ENCODE data around the gene KLHL28. TPM values are rescaled to one million over a fixed set of nuclear protein-coding genes. Genes with fewer than 3 reads are reported as not detected.
A peak's percentile ranks its signal among the peaks of the same experiment; 100 is the strongest.

The KLHL28 gene
- total RNA-seq, 6 experiments from 2014 or later = 6.6 to 9.6 (median 8.5) TPM

DNA sequence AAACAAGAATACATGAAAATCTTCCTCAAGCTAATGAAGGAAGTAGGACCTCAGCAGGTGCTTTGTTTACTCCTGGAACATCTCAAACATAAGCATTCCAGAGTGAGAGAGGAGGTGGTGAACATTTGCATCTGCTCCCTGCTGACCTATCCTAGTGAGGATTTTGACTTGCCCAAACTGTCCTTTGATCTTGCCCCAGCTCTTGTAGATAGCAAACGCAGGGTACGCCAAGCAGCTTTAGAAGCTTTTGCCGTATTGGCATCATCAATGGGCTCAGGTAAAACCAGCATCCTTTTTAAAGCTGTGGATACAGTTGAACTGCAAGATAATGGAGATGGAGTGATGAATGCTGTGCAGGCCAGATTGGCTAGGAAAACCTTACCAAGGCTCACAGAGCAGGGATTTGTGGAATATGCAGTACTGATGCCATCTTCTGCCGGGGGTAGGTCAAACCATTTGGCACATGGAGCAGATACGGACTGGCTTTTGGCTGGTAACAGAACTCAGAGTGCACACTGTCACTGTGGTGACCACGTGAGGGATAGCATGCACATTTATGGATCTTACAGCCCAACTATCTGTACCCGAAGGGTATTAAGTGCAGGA lies 2.1 kb upstream of the KLHL28 start:
- Mint-ChIP-seq H3K4me1 (ENCODE audit: low read depth) (peaks cover 61% of the 10 kb centered on the region), H3K4me3 (no peak overlapping the region), H3K36me3 (ENCODE audit: low read depth) (peaks cover 15% of the 10 kb centered on the region), H3K27ac (peak overlapping the region; percentile 32), H3K9me3 (no peaks in the 10 kb centered on the region), H3K27me3 (ENCODE audit: insufficient read depth) (no peaks in the 10 kb centered on the region; the same call in 1 of the 2 replicates)
- DNase-seq = peak; percentile 2
- TF ChIP-seq, protein P1, sequence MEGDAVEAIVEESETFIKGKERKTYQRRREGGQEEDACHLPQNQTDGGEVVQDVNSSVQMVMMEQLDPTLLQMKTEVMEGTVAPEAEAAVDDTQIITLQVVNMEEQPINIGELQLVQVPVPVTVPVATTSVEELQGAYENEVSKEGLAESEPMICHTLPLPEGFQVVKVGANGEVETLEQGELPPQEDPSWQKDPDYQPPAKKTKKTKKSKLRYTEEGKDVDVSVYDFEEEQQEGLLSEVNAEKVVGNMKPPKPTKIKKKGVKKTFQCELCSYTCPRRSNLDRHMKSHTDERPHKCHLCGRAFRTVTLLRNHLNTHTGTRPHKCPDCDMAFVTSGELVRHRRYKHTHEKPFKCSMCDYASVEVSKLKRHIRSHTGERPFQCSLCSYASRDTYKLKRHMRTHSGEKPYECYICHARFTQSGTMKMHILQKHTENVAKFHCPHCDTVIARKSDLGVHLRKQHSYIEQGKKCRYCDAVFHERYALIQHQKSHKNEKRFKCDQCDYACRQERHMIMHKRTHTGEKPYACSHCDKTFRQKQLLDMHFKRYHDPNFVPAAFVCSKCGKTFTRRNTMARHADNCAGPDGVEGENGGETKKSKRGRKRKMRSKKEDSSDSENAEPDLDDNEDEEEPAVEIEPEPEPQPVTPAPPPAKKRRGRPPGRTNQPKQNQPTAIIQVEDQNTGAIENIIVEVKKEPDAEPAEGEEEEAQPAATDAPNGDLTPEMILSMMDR (IDR thresholded peaks at IDR 0.05) = no peak

GRCh38 chr14:44963044-44963528 lies 1.3 kb upstream of the KLHL28 start:
- H3K4me3 Mint-ChIP-seq = no peak overlapping the region
- H3K36me3 Mint-ChIP-seq (ENCODE audit: low read depth) = peaks cover 10% of the 10 kb centered on the region
- TF ChIP-seq, protein P1 (IDR thresholded peaks at IDR 0.05) = 0 out of 2 replicates have a peak, but pooled peaks have one; percentile 4
- no peak overlapping the region for H3K27ac Mint-ChIP-seq
- no peaks in the 10 kb centered on the region for H3K9me3 Mint-ChIP-seq
- H3K4me1 Mint-ChIP-seq (ENCODE audit: low read depth) = peaks cover 57% of the 10 kb centered on the region
- H3K27me3 Mint-ChIP-seq (ENCODE audit: insufficient read depth) = no peaks in the 10 kb centered on the region; the same call in 1 of the 2 replicates
- DNase-seq = no peak

DNA sequence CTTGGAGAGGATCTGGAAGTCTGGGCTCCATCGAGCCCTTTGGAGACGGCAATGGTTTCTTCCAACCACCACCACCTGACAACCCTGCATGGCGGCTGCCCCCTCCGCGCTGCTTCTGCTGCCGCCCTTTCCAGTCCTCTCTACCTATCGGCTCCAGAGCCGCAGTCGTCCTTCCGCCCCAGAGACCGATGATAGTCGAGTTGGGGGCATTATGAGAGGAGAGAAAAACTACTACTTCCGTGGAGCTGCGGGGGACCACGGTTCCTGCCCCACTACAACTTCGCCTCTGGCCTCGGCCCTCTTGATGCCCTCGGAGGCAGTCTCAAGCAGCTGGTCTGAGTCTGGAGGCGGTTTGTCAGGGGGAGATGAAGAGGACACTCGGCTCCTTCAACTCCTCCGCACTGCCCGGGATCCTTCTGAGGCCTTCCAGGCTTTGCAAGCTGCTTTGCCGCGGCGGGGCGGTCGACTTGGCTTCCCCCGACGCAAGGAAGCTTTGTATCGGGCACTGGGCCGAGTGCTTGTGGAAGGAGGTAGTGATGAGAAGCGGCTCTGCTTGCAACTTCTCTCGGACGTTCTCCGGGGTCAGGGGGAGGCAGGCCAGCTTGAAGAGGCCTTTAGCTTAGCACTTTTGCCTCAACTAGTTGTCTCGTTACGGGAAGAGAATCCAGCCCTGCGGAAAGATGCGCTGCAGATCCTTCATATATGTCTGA lies 742 bp upstream of the KLHL28 start:
- no peak overlapping the region for H3K27ac Mint-ChIP-seq
- DNase-seq = peak; percentile 11
- no peaks in the 10 kb centered on the region for H3K9me3 Mint-ChIP-seq
- TF ChIP-seq, protein P1 (IDR thresholded peaks at IDR 0.05) = no peak
- H3K27me3 Mint-ChIP-seq (ENCODE audit: insufficient read depth) = no peaks in the 10 kb centered on the region; the same call in 1 of the 2 replicates
- H3K4me1 Mint-ChIP-seq (ENCODE audit: low read depth) = peaks cover 53% of the 10 kb centered on the region
- H3K4me3 Mint-ChIP-seq = no peak overlapping the region
- H3K36me3 Mint-ChIP-seq (ENCODE audit: low read depth) = peaks cover 10% of the 10 kb centered on the region

DNA sequence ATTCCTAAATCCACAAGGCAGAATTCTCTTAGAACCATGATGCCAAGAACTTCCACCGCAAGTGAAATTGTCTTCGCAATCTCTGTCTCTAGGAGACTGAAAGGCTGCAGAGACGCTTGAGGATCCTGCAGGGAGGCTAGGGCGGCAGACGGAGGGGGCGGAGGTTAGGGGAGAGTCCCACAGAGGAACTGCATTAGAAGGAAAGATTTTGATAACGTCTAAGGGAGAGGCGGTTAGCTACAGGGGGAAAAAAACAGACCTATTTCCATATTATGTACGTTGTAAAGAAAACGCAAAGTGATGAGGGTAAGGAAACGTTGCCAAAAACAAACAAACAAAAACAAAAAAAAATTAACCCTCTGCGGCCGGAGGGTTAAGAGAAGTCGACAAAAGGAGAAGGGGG lies 595 bp downstream of the KLHL28 start:
- no peaks in the 10 kb centered on the region; the same call in 1 of the 2 replicates for H3K27me3 Mint-ChIP-seq (ENCODE audit: insufficient read depth)
- peak; percentile 33 for DNase-seq
- no peaks in the 10 kb centered on the region for H3K9me3 Mint-ChIP-seq
- peaks cover 43% of the 10 kb centered on the region for H3K4me1 Mint-ChIP-seq (ENCODE audit: low read depth)
- TF ChIP-seq, protein P1 (IDR thresholded peaks at IDR 0.05) = no peak
- no peaks in the 10 kb centered on the region for H3K36me3 Mint-ChIP-seq (ENCODE audit: low read depth)
- no peak overlapping the region for H3K4me3 Mint-ChIP-seq
- no peak overlapping the region for H3K27ac Mint-ChIP-seq

DNA sequence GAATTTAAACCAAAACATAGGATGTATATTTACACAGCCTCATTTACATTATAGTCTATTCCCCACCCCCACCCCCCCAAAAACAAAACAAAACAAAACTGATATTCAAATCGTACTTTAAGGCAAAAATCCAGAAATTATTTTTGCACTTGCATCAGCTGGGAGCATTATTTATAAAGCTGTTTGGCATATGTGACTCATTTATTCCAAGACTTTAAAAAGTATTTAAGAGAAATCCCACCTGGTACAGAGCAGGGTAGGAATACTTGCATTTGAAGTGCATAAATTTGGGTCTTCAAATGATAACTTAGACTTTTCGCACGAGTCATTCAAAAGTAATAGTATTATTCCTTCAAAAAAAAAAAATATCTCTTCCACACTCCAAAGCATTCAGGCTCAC lies 1.1 kb downstream of the KLHL28 start:
- H3K27ac Mint-ChIP-seq = peak overlapping the region; percentile 56; the same call in 1 of the 2 replicates

More for the DNA sequence above, 1.1 kb downstream of the KLHL28 start:
- Mint-ChIP-seq H3K27me3 (ENCODE audit: insufficient read depth) (no peaks in the 10 kb centered on the region; the same call in 1 of the 2 replicates), H3K4me3 (no peak overlapping the region), H3K4me1 (ENCODE audit: low read depth) (peaks cover 41% of the 10 kb centered on the region), H3K9me3 (no peaks in the 10 kb centered on the region), H3K36me3 (ENCODE audit: low read depth) (no peaks in the 10 kb centered on the region)
- no peak for DNase-seq
- TF ChIP-seq, protein P1 (IDR thresholded peaks at IDR 0.05) = no peak

Measured in HFFc6 (cell line).